22Rv1 (cell line): Measurements from ENCODE around the gene NPNT.

Experiments
- CTCF ChIP-seq: fragments of 450-650 bp; IDR thresholded peaks from 2 replicates; pipeline ENCODE4 v1.5.1; 2017; ENCODE audit warnings: mild to moderate bottlenecking
- ZFX ChIP-seq: fragments of 450-650 bp; IDR thresholded peaks from 2 replicates; pipeline ENCODE4 v1.6.1; 2017; ENCODE audit warnings: antibody characterized with exemption, borderline replicate concordance

GRCh38 chr4:105971036-105971435 lies 75.8 kb downstream of the NPNT start:
- TF ChIP-seq CTCF, result no peak
- no peak for TF ChIP-seq ZFX
